ENCODE results near the gene TOX3. TPM values are rescaled to one million over a fixed set of nuclear protein-coding genes. Genes with fewer than 3 reads are reported as not detected.
A peak's percentile ranks its signal among the peaks of the same experiment; 100 is the strongest.

TOX3 gene
- total and polyA plus RNA-seq, 2 of the 13 experiments (the other 11 are each of a cell fraction or from before 2014, with no cell fraction given): 14.5 to 98.6 TPM

DNA sequence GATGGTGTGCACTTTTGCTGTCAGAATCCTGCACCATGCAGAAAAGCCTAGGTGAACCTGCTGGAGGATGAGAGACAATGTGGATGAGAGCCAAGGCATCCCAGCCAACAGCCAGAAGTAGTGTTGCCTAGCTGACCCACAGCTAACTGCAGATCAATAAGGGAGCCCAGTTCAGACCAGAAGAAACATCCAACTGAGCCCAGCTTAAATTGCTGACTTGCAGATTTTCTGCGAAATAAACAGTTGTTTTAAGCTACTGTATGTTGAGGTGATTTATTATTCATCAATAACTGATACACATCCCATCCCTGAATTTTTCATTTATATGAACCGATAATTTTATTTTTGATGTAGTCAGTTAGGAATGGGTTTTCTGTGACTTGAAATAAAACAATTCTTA is 39.2 kb upstream of the TOX3 start:
- DNase-seq (ENCODE audit: low spot score): no peak
- Histone ChIP-seq H2AFZ (ENCODE audit: low read length) (no peak overlapping the region), H3K36me3 (replicated peaks in 1 of 2; ENCODE audit: control insufficient read depth in 1 of 2, insufficient read depth in 2 of 2, low read length in 2 of 2) (no peaks in the 10 kb centered on the region), H3K79me2 (ENCODE audit: insufficient read depth, low read length) (no peaks in the 10 kb centered on the region), H3K27ac (ENCODE audit: extremely low read length, insufficient read depth, low read length) (no peak overlapping the region), H3K4me2 (ENCODE audit: low read depth, low read length) (no peak overlapping the region), H3K9ac (ENCODE audit: insufficient read depth, low read depth, low read length) (no peak overlapping the region), H3K4me3 (replicated peaks in 1 of 3; ENCODE audit: insufficient read depth in 1 of 3, low read depth in 2 of 3, low read length in 3 of 3) (no peak overlapping the region), H3K4me1 (ENCODE audit: insufficient read depth, low read length) (peaks cover 14% of the 10 kb centered on the region), H4K20me1 (ENCODE audit: insufficient read depth, low read length) (no peaks in the 10 kb centered on the region), H3K27me3 (ENCODE audit: control insufficient read depth in 1 of 2, insufficient read depth in 2 of 2, low read length in 2 of 2) (peaks cover 0 to 7% of the 10 kb centered on the region in 2 experiments; a peak in 1 of 5 replicates), H3K9me3 (ENCODE audit: low read length) (no peaks in the 10 kb centered on the region)
- FAIRE-seq: no peak
- TF ChIP-seq MAFG (CRISPR knock-in tag; IDR thresholded peaks at IDR 0.05) (peak; percentile 32; the same call in 1 of the 2 replicates), ZNF713 (CRISPR knock-in tag; IDR thresholded peaks at IDR 0.05) (no peak), ZNF761 (CRISPR knock-in tag; conservative IDR thresholded peaks at IDR 0.05) (no peak), MAFF (IDR thresholded peaks at IDR 0.05; ENCODE audit: low read depth, low read length) (peak; percentile 99), ZNF331 (CRISPR knock-in tag; IDR thresholded peaks at IDR 0.05) (peak; percentile 93), MAFK (conservative IDR thresholded peaks at IDR 0.05 in 1 of 2, IDR thresholded peaks at IDR 0.05 in 1 of 2; ENCODE audit: low read length in 2 of 2) (peak; percentile 99)
- ChIA-PET POLR2A (interaction anchor here (1.1 kb wide), 1 partner anchor 42 kb away, joined by 3 read pairs; no protein-coding TSS in a partner anchor), CTCF (ENCODE audit: low intra/inter-chr PET ratio, low total read pairs) (no interaction called here)
- ATAC-seq: no peak
- intact Hi-C loops (cut with micrococcal nuclease; ENCODE audit: unreplicated experiment): no loop called here
- no TSS peak for BruUV-seq (replicated peaks)
- 66% methylated on average over 2 of the region's 2 CpGs for WGBS (ENCODE audit: low lambda C conversion rate)
- in situ Hi-C loops (cut with HindIII; ENCODE audit: extremely low pct_ligation_motif_present, low pct_unique_long_range_greater_than_20kb): no loop called here

DNA sequence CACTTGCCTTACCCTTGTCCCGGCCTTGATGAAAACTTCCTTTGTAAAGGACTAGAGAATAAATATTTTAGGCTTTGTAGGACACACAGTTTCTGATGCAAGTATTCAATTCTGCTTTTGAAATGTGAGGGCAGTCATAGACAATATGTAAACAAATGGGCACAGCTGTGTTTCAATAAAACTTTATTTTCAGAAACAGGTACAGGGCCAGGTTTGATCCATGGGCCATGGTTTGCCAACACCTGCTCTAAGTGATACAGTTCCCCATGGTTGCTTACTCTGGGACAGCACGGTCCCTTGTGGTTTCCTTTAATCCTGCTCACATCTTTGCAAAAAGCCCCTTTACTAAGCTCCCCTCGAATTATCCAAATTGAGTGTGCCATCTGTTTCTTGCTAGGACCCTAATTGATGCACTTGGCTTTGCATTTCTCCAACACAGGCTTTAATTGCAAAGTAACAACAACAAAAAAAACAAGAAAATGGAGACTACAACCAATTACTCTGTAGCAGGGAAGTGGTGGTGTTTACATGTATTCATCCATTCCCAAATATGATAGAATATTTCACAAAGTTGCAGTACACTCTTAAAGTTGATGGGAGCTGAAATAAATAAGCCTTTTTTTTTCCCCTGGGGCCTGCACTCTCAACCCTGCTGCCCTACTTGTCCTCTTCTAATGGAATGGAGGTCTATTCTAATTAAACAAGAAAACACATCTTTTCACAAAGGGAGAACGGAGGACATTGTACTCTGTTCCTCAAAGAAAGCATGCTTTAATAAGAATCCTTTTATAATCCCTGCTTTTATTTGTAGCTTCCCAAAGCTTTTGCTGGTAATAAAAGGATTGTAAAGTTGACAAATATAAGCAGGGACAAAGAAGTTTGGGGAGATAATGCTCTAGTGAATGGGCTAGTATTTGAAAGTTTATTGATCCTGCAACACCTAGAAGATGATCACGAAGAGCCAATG is 37.7 kb upstream of the TOX3 start:
- H3K4me2 ChIP-seq (ENCODE audit: low read depth, low read length): no peak overlapping the region
- intact Hi-C loops (cut with micrococcal nuclease; ENCODE audit: unreplicated experiment) (no loop called here), in situ Hi-C loops (cut with HindIII; ENCODE audit: extremely low pct_ligation_motif_present, low pct_unique_long_range_greater_than_20kb) (loop anchor here (5.0 kb wide), 1 partner anchor 278 kb away; no protein-coding TSS in a partner anchor)
- BruUV-seq (replicated peaks): no TSS peak
- 41% methylated on average over 5 of the region's 5 CpGs for WGBS (ENCODE audit: low lambda C conversion rate)
- H3K27me3 ChIP-seq (ENCODE audit: control insufficient read depth in 1 of 2, insufficient read depth in 2 of 2, low read length in 2 of 2): peaks cover 0 to 7% of the 10 kb centered on the region in 2 experiments; a peak in 1 of 5 replicates
- ChIA-PET POLR2A (interaction anchor here (1.0 kb wide), 1 partner anchor 27 kb away, joined by 3 read pairs; no protein-coding TSS in a partner anchor), CTCF (ENCODE audit: low intra/inter-chr PET ratio, low total read pairs) (no interaction called here)
- DNase-seq (ENCODE audit: low spot score) (no peak), ATAC-seq (no peak), FAIRE-seq (no peak)
- no peak overlapping the region for H3K27ac ChIP-seq (ENCODE audit: extremely low read length, insufficient read depth, low read length)
- H2AFZ ChIP-seq (ENCODE audit: low read length): no peak overlapping the region
- no peaks in the 10 kb centered on the region for H3K36me3 ChIP-seq (replicated peaks in 1 of 2; ENCODE audit: control insufficient read depth in 1 of 2, insufficient read depth in 2 of 2, low read length in 2 of 2)
- H3K4me1 ChIP-seq (ENCODE audit: insufficient read depth, low read length): peaks cover 28% of the 10 kb centered on the region
- H3K4me3 ChIP-seq (replicated peaks in 1 of 3; ENCODE audit: insufficient read depth in 1 of 3, low read depth in 2 of 3, low read length in 3 of 3): no peak overlapping the region
- no peaks in the 10 kb centered on the region for H4K20me1 ChIP-seq (ENCODE audit: insufficient read depth, low read length)
- no peaks in the 10 kb centered on the region for H3K9me3 ChIP-seq (ENCODE audit: low read length)
- no peak overlapping the region for H3K9ac ChIP-seq (ENCODE audit: insufficient read depth, low read depth, low read length)
- H3K79me2 ChIP-seq (ENCODE audit: insufficient read depth, low read length): no peaks in the 10 kb centered on the region
- TF ChIP-seq ZBTB40 (IDR thresholded peaks at IDR 0.05): no peak
- peak; percentile 95 for TF ChIP-seq ZBTB40 (CRISPR knock-in tag; IDR thresholded peaks at IDR 0.05)
